Osteocyte (in vitro differentiated cells): ENCODE measurements around the gene SORCS3. TPM values are rescaled to one million over a fixed set of nuclear protein-coding genes. Genes with fewer than 3 reads are reported as not detected.

ENCODE experiments used
- DNase-seq: peaks from one replicate; pipeline ENCODE4 v3.0.0; 2021; ENCODE audit warnings: mixed read lengths; ENCODE audit not compliant: unreplicated experiment; ENCODE audit errors: extremely low spot score
- H3K27ac Mint-ChIP-seq: one replicate; pipeline ENCODE4 v1.8.0; 2021; ENCODE audit warnings: mild to moderate bottlenecking, mixed read lengths; ENCODE audit not compliant: unreplicated experiment
- H3K27me3 Mint-ChIP-seq: one replicate; pipeline ENCODE4 v1.8.0; 2021; ENCODE audit warnings: mixed read lengths; ENCODE audit not compliant: unreplicated experiment
- H3K36me3 Mint-ChIP-seq: one replicate; pipeline ENCODE4 v1.8.0; 2021; ENCODE audit warnings: mixed read lengths; ENCODE audit not compliant: unreplicated experiment
- H3K4me1 Mint-ChIP-seq: one replicate; pipeline ENCODE4 v1.8.0; 2021; ENCODE audit warnings: mixed read lengths; ENCODE audit not compliant: unreplicated experiment
- H3K4me3 Mint-ChIP-seq: one replicate; pipeline ENCODE4 v1.8.0; 2021; ENCODE audit warnings: mild to moderate bottlenecking, moderate library complexity, mixed read lengths; ENCODE audit not compliant: unreplicated experiment
- H3K9me3 Mint-ChIP-seq: one replicate; pipeline ENCODE4 v1.8.0; 2021; ENCODE audit warnings: mixed read lengths; ENCODE audit not compliant: unreplicated experiment
- CTCF ChIP-seq: fragments of 200-600 bp; sonication (generic); IDR thresholded peaks from 2 replicates; pipeline ENCODE4 v1.5.0; 2021; ENCODE audit warnings: antibody characterized with exemption, mild to moderate bottlenecking, moderate library complexity
- total RNA-seq: library from RNA; stranded (reverse); gene quantifications from 2 replicates; pipeline ENCODE4 v1.2.1, GENCODE V29; 2021

Gene SORCS3
- total RNA-seq, 1 donor from 2014 or later: not detected

- no peaks in the 10 kb centered on the region for H3K27me3 Mint-ChIP-seq
- no peak for TF ChIP-seq CTCF
Observed at GRCh38 chr10:105291571-105291970, 650.5 kb downstream of the SORCS3 start.

GRCh38 chr10:105292236-105292635 lies 651.1 kb downstream of the SORCS3 start:
- peaks cover 24% of the 10 kb centered on the region for H3K9me3 Mint-ChIP-seq
- no peak overlapping the region for H3K4me3 Mint-ChIP-seq
- no peak for DNase-seq
- no peaks in the 10 kb centered on the region for H3K27me3 Mint-ChIP-seq
- no peaks in the 10 kb centered on the region for H3K4me1 Mint-ChIP-seq
- H3K27ac Mint-ChIP-seq: no peak overlapping the region
- no peak for TF ChIP-seq CTCF
- H3K36me3 Mint-ChIP-seq: no peaks in the 10 kb centered on the region

More at GRCh38 chr10:105291571-105291970, 650.5 kb downstream of the SORCS3 start:
- no peak for DNase-seq
- Mint-ChIP-seq H3K36me3 (no peaks in the 10 kb centered on the region), H3K4me3 (no peak overlapping the region), H3K4me1 (no peaks in the 10 kb centered on the region), H3K9me3 (peaks cover 24% of the 10 kb centered on the region), H3K27ac (no peak overlapping the region)
